Effector memory CD4-positive, alpha-beta T cell (primary cell): Measurements from ENCODE around the gene MED27.

Source experiments
- DNase-seq, 3 donors: peaks; one replicate each; pipeline ENCODE4 v3.0.0-alpha.2; 2020
- H3K27ac ChIP-seq: 2 replicates; pipeline ENCODE4 v1.7.0; 2013; ENCODE audit warnings: mild to moderate bottlenecking, low read length, moderate library complexity; ENCODE audit not compliant: insufficient read depth, poor library complexity, severe bottlenecking
- H3K27me3 ChIP-seq: replicated peaks from 2 replicates; pipeline ENCODE4 v1.7.0; 2013; ENCODE audit warnings: mild to moderate bottlenecking, low read length; ENCODE audit not compliant: insufficient read depth, control insufficient read depth, poor library complexity, severe bottlenecking
- H3K36me3 ChIP-seq: 2 replicates; pipeline ENCODE4 v1.7.0; 2013; ENCODE audit warnings: mild to moderate bottlenecking, low read length, moderate library complexity; ENCODE audit not compliant: control insufficient read depth, insufficient read depth
- H3K4me1 ChIP-seq: 2 replicates; pipeline ENCODE4 v1.7.0; 2013; ENCODE audit warnings: low read length, mild to moderate bottlenecking; ENCODE audit not compliant: control insufficient read depth, insufficient read depth, poor library complexity, severe bottlenecking
- H3K4me3 ChIP-seq: 2 replicates; pipeline ENCODE4 v1.7.0; 2013; ENCODE audit warnings: low read length, low read depth, mild to moderate bottlenecking; ENCODE audit not compliant: insufficient read depth, poor library complexity, severe bottlenecking
- H3K9me3 ChIP-seq: 2 replicates; pipeline ENCODE4 v1.7.0; 2013; ENCODE audit warnings: mild to moderate bottlenecking, low read length, moderate library complexity; ENCODE audit not compliant: control insufficient read depth

The MED27 gene

DNA sequence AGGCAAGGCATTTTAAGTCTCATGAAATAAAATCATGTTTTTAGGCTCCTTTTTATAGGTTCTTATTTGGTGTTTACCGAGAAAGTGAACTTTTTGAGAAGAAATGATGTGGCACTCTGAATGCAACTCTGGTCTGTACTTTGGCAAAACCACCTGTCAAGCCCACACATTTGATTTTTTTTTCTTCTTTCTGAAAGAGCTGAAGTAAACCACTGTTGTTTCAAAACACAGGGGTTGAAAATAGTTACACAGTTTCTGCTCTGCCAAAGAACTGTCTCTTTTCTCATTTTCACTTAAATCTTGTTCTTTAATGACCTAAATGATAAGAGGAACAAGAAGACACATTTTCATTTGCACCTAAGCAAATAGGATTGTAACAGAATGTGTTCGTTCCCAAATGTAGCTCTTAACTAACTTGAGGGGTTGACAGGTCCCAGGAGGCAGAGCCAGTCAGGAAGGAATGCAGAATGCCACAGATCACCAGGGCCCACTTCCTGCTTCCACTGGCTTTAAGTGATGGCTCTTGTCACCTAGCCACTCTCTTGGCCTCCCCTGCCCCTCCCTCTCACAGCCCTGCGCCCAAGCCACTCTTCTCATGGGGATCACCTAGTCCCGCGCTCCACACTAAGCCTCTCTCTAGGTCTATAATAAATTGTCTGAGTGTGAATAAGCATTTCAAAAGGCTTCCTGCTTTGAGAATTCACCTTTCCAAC, 47.3 kb downstream of the MED27 start:
- no peak for DNase-seq
- H3K9me3 ChIP-seq = no peaks in the 10 kb centered on the region
- no peak overlapping the region for H3K27ac ChIP-seq
- H3K4me1 ChIP-seq = no peaks in the 10 kb centered on the region
- H3K27me3 ChIP-seq = no peaks in the 10 kb centered on the region
- H3K4me3 ChIP-seq = no peak overlapping the region
- H3K36me3 ChIP-seq = no peaks in the 10 kb centered on the region

DNA sequence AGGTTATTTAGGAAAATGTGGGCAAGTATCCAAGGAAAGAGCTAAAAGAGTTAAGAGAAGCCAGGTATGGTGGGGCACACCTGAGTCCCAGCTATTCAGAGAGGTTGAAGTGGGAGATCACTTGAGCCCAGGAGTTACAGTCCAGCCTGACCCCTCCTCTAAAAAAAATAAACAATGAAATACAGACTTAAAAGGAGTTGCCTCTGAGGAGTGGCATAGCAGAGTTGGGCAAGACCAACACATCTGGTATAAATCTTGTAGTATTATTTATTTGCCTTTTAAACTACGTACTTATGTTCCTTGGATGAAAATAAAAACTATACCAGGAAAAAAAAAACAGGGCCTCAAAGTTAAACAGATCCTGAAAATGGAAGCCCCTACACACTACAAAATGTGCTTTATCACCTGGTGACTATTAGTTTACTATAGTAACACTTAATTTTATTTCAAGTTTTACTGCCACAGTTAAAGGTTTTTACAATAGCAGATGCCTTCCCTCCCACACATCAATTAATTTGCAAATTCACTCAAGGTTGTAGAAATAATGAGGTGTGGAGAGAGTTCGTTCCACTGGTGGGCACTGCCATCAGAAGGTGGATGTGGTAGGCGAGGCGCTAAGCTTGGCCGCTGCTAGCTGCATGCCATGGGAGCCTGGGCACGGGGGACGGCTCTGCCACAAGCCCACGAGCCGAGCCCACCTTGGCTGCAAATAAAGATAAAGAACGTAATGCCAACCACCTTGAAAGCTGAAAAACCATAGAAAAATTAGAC, 48.0 kb downstream of the MED27 start:
- Histone ChIP-seq H3K36me3 (no peaks in the 10 kb centered on the region), H3K4me3 (no peak overlapping the region), H3K4me1 (no peaks in the 10 kb centered on the region), H3K27me3 (no peaks in the 10 kb centered on the region), H3K9me3 (no peaks in the 10 kb centered on the region), H3K27ac (no peak overlapping the region)
- no peak for DNase-seq

DNA sequence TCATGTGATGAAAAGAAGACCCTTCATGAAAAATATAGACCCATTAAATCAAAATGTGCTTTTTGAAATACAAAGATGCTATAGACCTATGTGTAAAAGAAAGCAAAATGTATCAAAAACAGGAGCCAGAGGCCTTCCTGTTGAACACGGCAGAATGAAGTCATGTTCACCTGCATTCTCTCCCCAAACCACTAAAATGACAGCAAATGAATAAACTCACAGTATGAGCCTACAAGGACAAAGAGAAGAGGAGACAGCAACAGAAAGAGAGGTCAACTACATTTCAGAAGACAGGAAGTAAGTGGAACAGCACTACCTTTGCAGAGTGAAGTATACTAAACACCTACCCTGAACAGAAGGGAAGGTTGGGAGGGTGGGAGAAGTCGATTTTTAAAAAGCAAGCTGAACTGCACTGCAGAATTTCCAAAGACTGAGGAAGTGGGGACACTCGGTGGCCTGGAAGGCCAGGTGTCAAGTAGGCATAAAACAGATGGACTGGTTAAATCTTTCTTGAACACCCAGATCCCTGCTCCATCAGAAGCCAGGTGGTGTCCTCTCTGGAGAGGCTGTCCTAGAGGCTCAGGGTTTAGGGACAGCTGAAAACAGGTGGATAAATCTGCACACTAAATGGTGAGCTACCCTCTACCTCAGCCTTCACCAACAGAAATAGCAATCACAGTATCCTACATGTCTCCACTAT, 48.9 kb downstream of the MED27 start:
- no peaks in the 10 kb centered on the region for H3K27me3 ChIP-seq

DNA sequence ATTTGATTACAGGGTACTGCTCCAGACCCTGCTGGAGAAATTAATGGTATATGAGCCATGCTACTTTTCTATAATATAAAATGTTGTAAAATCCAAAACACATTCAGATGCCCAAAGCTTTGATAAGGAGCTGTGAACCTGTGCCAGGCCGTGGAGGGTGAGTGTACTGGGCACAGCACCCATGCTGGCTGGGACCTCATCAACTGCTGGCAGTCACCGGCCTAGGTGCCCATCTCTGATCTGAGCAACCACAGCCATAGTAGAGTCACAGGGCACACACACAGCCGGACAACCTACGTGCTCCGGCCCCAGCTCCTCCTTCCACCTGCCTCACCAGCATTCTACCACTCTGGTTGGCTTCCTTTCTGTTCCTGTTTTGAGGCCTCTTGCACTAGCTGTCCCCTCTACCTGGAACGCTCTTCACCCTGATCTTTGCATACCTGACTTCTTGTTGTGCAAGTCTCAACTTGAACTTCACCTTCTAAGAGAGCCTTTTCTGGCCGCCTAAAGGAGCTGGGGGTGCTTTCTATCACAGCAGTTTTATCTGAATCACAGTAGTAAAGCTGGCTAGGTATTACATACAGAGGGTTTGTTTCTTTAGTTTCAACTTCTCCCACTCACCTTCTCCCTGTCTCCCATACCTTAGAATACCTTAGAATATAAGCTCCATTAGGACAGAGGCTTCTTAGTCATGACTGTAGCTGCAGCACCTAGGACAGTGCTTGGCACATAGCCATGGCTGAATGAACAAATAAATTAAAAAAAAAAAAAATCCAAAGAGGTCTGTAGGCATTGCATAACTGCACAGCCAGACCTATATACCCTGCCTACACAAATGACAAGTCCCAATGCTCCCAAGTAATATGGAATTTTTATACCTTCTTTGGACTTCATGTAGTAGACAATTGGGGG, 51.7 kb downstream of the MED27 start:
- no peaks in the 10 kb centered on the region for H3K36me3 ChIP-seq
- no peak overlapping the region for H3K4me3 ChIP-seq
- no peak overlapping the region for H3K27ac ChIP-seq
- no peak for DNase-seq
- H3K9me3 ChIP-seq = no peaks in the 10 kb centered on the region
- H3K27me3 ChIP-seq = no peaks in the 10 kb centered on the region
- H3K4me1 ChIP-seq = no peaks in the 10 kb centered on the region

More for the DNA sequence above, 48.9 kb downstream of the MED27 start:
- Histone ChIP-seq H3K4me1 (no peaks in the 10 kb centered on the region), H3K36me3 (no peaks in the 10 kb centered on the region), H3K4me3 (no peak overlapping the region), H3K9me3 (no peaks in the 10 kb centered on the region), H3K27ac (no peak overlapping the region)
- DNase-seq = no peak

DNA sequence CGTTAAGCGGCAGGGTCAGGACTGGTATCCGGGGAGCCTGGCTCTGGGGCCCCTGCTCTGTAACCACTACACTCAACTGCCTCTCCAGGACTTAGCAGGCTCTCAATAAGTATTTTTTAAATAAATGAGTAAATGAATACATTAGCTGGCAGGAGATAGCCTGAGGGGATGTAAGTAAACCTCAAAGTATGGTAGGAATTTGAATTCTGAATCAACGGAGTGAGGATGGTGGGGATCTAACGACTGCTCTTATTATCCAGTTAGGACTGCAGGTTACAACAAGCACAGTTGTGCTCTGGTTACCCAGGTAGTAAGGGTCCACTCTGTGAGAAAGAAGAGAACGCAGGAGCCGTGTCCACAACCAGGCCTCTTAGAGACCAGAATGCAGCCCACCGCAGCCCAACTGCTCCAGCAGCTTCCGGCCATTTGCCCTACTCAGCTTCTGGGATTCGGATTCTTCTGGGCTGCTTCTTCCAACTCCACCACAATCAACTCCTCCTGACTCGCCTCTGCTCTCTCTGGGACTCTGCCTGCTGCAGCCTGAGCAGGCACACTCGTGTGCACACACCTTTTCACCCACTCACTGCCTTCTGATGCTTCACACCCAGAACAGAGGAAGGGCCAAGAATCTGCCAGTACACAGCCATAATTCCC, 52.6 kb downstream of the MED27 start:
- Histone ChIP-seq H3K36me3 (no peaks in the 10 kb centered on the region), H3K4me3 (no peak overlapping the region), H3K27me3 (no peaks in the 10 kb centered on the region), H3K4me1 (no peaks in the 10 kb centered on the region), H3K9me3 (no peaks in the 10 kb centered on the region), H3K27ac (no peak overlapping the region)
- no peak for DNase-seq

DNA sequence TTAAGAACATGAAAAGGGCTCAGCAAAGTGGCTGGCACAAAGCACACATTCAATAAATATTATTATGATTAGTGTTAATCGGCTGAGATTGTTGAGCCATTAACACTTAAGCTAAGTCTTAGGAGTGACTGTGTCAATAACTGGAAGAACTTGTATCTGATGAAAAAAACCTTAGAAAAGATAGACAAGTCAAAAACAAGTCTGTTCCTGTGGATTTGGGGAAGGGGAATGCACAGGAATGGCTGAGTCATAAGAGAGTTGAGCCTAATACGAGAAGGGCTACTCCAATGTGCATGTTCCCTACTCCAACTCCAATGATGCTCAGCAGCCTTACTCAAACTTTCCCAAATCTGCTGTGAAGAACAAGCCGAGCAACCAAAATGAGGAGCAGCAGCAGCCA, 53.9 kb downstream of the MED27 start:
- Histone ChIP-seq H3K27ac (no peak overlapping the region), H3K4me3 (no peak overlapping the region), H3K27me3 (no peaks in the 10 kb centered on the region), H3K9me3 (no peaks in the 10 kb centered on the region), H3K4me1 (no peaks in the 10 kb centered on the region), H3K36me3 (no peaks in the 10 kb centered on the region)
- DNase-seq = no peak

DNA sequence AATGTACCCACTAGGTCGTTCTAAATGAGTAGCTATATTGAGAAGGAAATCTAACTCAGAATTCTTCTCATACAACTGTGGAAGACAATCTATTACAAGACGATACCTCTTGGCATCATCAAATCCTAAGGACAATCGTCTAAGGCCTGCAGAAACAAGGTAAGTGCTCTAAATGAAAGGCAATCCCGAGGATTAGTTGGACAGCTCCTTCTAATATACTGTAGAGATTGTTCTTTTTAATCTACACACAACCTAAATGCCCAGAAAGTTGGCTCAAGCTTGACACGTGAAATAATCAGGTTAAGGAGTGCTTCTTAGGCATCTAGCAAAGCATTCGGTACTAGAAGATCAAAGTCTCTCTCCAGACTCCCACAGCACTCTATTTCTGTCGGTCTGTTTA, 55.1 kb downstream of the MED27 start:
- no peaks in the 10 kb centered on the region for H3K36me3 ChIP-seq
- no peak overlapping the region for H3K4me3 ChIP-seq
- H3K27ac ChIP-seq = no peak overlapping the region
- no peaks in the 10 kb centered on the region for H3K4me1 ChIP-seq
- DNase-seq = no peak
- H3K27me3 ChIP-seq = no peaks in the 10 kb centered on the region
- H3K9me3 ChIP-seq = no peaks in the 10 kb centered on the region

DNA sequence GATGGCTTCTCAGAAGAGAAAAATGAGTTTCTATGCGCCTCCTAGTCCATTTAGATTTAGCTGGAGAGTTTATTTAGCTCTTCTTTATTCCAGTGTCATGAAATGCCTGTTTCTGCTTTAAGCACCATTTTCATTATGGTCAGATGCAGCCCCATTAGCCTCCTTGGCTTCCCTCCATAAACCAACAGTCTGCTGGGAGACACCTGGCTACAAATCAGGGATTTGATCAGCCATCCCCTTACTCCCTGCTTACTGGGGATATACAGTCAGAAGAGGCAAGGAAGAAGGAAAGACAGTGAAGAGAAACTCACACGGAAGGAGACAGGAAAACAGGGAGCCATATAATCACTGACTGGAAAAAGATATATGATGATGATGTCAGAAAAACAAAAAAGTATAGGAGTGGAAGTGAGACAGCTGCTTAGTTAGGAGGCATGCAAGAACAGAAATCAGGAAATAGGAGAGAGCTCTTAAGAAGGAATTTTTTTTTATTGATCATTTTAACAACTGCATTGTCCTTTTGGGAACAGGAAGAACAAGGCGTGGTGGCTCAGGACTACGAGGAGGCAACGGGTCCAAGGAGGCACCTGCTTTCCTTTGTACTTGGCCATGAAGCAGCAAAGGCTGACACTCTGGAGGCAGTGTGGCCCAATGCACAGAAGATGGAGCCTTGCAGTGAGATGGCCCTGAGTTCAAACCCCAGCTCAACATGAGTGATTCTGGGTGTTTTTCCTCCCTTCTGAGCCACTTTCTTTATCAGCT, 56.1 kb downstream of the MED27 start:
- Histone ChIP-seq H3K27ac (no peak overlapping the region), H3K4me3 (no peak overlapping the region), H3K4me1 (no peaks in the 10 kb centered on the region), H3K36me3 (no peaks in the 10 kb centered on the region), H3K9me3 (no peaks in the 10 kb centered on the region), H3K27me3 (no peaks in the 10 kb centered on the region)
- DNase-seq = no peak
